Prostate gland (tissue), 2 donors: ENCODE data around the gene PHKG2.

Experiments
- POLR2A ChIP-seq: fragments of 450-650 bp; IDR thresholded peaks from one replicate; pipeline ENCODE4 v1.6.1; 2016; ENCODE audit warnings: antibody characterized with exemption, mild to moderate bottlenecking
- POLR2AphosphoS5 ChIP-seq: sonication (generic); formaldehyde crosslinking; IDR thresholded peaks from one replicate; pipeline ENCODE4 v1.6.1; 2017; ENCODE audit warnings: antibody characterized with exemption
- TF ChIP-seq, protein P1 (sequence below), 4 experiments: fragments of 200-600 bp in 2 of 4; fragments of 450-650 bp in 2 of 4; sonication (generic) in 2 of 4; IDR thresholded peaks; 1 replicate in 3 of 4; 2 replicates in 1 of 4; pipeline ENCODE4 v1.5.1; 2016 to 2019; ENCODE audit warnings: antibody characterized with exemption in 4 of 4, mild to moderate bottlenecking in 2 of 4, moderate library complexity in 2 of 4

GRCh38 chr16:30750876-30751465, 2.7 kb downstream of the PHKG2 start:
- TF ChIP-seq, protein P1, sequence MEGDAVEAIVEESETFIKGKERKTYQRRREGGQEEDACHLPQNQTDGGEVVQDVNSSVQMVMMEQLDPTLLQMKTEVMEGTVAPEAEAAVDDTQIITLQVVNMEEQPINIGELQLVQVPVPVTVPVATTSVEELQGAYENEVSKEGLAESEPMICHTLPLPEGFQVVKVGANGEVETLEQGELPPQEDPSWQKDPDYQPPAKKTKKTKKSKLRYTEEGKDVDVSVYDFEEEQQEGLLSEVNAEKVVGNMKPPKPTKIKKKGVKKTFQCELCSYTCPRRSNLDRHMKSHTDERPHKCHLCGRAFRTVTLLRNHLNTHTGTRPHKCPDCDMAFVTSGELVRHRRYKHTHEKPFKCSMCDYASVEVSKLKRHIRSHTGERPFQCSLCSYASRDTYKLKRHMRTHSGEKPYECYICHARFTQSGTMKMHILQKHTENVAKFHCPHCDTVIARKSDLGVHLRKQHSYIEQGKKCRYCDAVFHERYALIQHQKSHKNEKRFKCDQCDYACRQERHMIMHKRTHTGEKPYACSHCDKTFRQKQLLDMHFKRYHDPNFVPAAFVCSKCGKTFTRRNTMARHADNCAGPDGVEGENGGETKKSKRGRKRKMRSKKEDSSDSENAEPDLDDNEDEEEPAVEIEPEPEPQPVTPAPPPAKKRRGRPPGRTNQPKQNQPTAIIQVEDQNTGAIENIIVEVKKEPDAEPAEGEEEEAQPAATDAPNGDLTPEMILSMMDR (IDR thresholded peaks at IDR 0.05) = no peak
- no peak for TF ChIP-seq POLR2AphosphoS5
- no peak for TF ChIP-seq POLR2A
